ENCODE results near the gene GRID1.
"Not testable (repeated sequence)": the region's sequence is repeated elsewhere in the genome, so short reads cannot be mapped to it uniquely, and the experiment has no call there.

The GRID1 gene

GRCh38 chr10:85778074-85778473, 588.5 kb downstream of the GRID1 start:
- DNase-seq: no peak

- no peak for DNase-seq
Measured at GRCh38 chr10:85767891-85768290, 598.7 kb downstream of the GRID1 start.

GRCh38 chr10:85764108-85764507, 602.5 kb downstream of the GRID1 start:
- no peak for DNase-seq

- DNase-seq: no peak
Measured at GRCh38 chr10:85761906-85762445, 604.6 kb downstream of the GRID1 start.

- DNase-seq: no peak
Measured at GRCh38 chr10:85741626-85742300, 624.8 kb downstream of the GRID1 start.

- DNase-seq: no peak
Measured at GRCh38 chr10:85735997-85736396, 630.6 kb downstream of the GRID1 start.

GRCh38 chr10:85734791-85735190, 631.8 kb downstream of the GRID1 start:
- DNase-seq: no peak

- no peak for DNase-seq
Measured at GRCh38 chr10:85724215-85724614, 642.4 kb downstream of the GRID1 start.

- DNase-seq: no peak
Measured at GRCh38 chr10:85720931-85721590, 645.5 kb downstream of the GRID1 start.

GRCh38 chr10:85719408-85719807, 647.2 kb downstream of the GRID1 start:
- DNase-seq: no peak

- DNase-seq: no peak
Measured at GRCh38 chr10:85713885-85714284, 652.7 kb downstream of the GRID1 start.

- no peak for DNase-seq
Measured at GRCh38 chr10:85702768-85703167, 663.8 kb downstream of the GRID1 start.

- DNase-seq: not testable (repeated sequence)
Measured at GRCh38 chr10:85699066-85699465, 667.5 kb downstream of the GRID1 start.

- DNase-seq: no peak
Measured at GRCh38 chr10:85696893-85697292, 669.7 kb downstream of the GRID1 start.

- no peak for DNase-seq
Measured at GRCh38 chr10:85682621-85683020, 684.0 kb downstream of the GRID1 start.

GRCh38 chr10:85679710-85680109, 686.9 kb downstream of the GRID1 start:
- no peak for DNase-seq

- DNase-seq: no peak
Measured at GRCh38 chr10:85679061-85679460, 687.5 kb downstream of the GRID1 start.

- no peak for DNase-seq
Measured at GRCh38 chr10:85674851-85675250, 691.7 kb downstream of the GRID1 start.

- DNase-seq: no peak
Measured at GRCh38 chr10:85673270-85673669, 693.3 kb downstream of the GRID1 start.

GRCh38 chr10:85671530-85671929, 695.1 kb downstream of the GRID1 start:
- DNase-seq: no peak

GRCh38 chr10:85668522-85668921, 698.1 kb downstream of the GRID1 start:
- DNase-seq: no peak

- DNase-seq: no peak
Measured at GRCh38 chr10:85667638-85668233, 698.9 kb downstream of the GRID1 start.

- no peak for DNase-seq
Measured at GRCh38 chr10:85666987-85667386, 699.6 kb downstream of the GRID1 start.

- no peak for DNase-seq
Measured at GRCh38 chr10:85666102-85666501, 700.5 kb downstream of the GRID1 start.

All from hematopoietic multipotent progenitor cell treated with erythropoietin and hydrocortisone succinate and interleukin-3 and kit ligand, for 8 days (in vitro differentiated cells).